HG02938 (cell line): ENCODE data around the gene WIZ.
A peak's percentile ranks its signal among the peaks of the same experiment; 100 is the strongest.

Experiments
- ATAC-seq: cut with Tn5 transposase; IDR thresholded peaks from one replicate; pipeline ENCODE4 v1.9.1; 2021; ENCODE audit warnings: mild to moderate bottlenecking, moderate library complexity; ENCODE audit not compliant: unreplicated experiment

Gene WIZ

GRCh38 chr19:15379083-15379998, 70.4 kb downstream of the WIZ start, which contains the start of gene AKAP8:
TSS of gene AKAP8 (minus strand) at chr19:15379787. CDS start at chr19:15379731, 56 bp downstream.
- peak; percentile 79 for ATAC-seq

GRCh38 chr19:15378534-15379082, 71.1 kb downstream of the WIZ start:
- no peak for ATAC-seq

- ATAC-seq: no peak
These were observed 74.8 kb downstream of the WIZ start for GRCh38 chr19:15374796-15375440.

DNA sequence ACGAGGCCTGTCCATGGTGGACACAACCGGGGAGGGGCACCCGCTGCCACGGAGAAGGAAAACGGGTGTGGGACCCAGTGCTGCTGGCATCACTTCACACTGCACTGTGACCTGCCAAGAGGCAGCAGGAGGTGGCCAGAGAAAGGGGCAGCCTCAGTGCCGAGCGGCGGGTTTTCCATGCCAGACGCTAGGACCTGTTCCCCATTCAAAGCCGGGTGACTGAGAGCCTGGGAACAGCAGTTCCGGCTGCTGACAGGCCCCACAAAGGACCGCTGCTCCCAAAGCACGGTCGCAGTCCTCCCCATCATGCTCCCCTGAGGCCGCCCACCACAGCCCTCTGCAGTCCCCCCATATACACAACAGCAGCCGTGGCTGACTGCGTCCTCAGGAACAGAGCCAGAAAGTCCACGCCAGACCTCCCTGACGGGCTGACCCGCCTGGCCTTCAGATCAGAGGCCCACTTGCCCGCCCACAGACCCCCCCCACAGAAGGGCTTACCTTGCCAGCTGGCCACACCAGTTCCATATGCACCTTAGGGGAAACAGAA, 75.6 kb downstream of the WIZ start:
- ATAC-seq: no peak

GRCh38 chr19:15373644-15374043, 76.1 kb downstream of the WIZ start:
- no peak for ATAC-seq

DNA sequence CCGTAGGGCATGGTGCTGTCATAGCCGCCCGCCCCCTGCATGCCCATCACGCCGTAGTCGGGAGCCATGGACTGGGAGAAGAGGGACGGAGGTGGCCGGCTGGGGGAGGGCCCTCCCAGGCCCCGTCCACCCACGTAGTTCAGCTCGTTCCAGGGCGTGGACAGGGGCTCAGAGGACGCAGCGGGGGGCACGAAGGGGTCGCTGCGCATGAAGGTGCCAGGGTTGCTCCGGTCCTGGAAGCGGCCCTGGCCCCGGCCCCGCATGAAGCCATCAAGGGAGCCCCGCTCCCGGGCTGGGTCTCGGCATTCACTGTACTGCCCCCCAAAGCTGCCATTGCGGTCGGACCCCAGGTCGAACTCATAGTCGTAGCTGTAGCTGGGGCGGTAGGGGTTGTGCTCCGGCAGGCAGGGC, 76.9 kb downstream of the WIZ start:
- no peak for ATAC-seq

DNA sequence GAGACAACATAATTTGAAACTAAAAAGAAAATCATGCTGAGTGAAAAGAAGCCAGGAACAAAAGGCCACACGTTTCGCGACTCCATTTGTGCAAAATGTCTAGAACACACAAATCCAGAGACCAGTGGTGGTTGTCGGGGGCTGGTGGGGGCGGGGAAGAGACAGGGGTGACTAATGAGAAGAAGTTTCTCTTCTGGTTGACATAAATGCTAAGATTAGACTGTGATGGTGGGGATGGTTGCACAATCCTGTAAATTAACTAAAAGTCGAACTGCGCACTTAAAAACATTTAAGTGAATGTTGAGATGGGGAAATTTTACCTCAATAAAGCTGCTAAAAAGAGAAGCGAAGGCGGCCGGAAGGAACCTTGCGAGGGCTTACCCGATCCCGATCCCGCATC, 77.3 kb downstream of the WIZ start:
- ATAC-seq: no peak

- ATAC-seq: no peak
These were observed 77.9 kb downstream of the WIZ start for GRCh38 chr19:15371786-15372380.

GRCh38 chr19:15371119-15371518, 78.6 kb downstream of the WIZ start:
- ATAC-seq: no peak
